Cardiac fibroblast (primary cell): ENCODE results near the gene NCKAP5.
A peak's percentile ranks its signal among the peaks of the same experiment; 100 is the strongest.

Experiments
- DNase-seq, 2 donors: peaks; one replicate each; pipeline versions ENCODE4 v3.0.0 to v3.0.0-alpha.2; 2010; ENCODE audit warnings: low read depth in 2 of 2
- H3K4me3 ChIP-seq, 2 donors: replicated peaks in 1 of 2; 1 replicate in 1 of 2; 2 replicates in 1 of 2; pipeline ENCODE4 v1.5.1; 2011; ENCODE audit warnings: low read depth in 2 of 2, low read length in 2 of 2, mild to moderate bottlenecking in 2 of 2, moderate library complexity in 1 of 2
- TF ChIP-seq, protein P1 (sequence below): IDR thresholded peaks from one replicate; pipeline ENCODE4 v1.5.1; 2011; ENCODE audit warnings: low read depth, mild to moderate bottlenecking, low read length, inconsistent platforms

The NCKAP5 gene

DNA sequence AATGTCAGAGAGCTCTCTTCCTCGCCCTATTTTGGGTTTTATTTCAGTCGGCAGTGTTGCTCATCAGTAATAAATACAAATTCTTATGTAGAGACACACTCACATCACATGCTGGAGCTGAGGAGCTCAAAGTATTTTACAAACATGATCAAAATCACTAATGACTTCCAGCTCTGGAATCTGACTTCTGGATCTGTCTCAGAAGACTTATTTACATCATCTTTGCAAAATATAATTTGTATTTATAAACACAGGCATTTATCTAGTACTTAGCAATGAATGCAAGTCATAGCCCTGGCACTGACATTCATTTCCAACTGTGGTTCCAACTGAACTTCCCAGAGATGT is 327.1 kb downstream of the NCKAP5 start:
- DNase-seq = peak; percentile 3 to 64
- H3K4me3 ChIP-seq = peak overlapping the region in 1 of 2 donors; percentile 12
- TF ChIP-seq, protein P1, sequence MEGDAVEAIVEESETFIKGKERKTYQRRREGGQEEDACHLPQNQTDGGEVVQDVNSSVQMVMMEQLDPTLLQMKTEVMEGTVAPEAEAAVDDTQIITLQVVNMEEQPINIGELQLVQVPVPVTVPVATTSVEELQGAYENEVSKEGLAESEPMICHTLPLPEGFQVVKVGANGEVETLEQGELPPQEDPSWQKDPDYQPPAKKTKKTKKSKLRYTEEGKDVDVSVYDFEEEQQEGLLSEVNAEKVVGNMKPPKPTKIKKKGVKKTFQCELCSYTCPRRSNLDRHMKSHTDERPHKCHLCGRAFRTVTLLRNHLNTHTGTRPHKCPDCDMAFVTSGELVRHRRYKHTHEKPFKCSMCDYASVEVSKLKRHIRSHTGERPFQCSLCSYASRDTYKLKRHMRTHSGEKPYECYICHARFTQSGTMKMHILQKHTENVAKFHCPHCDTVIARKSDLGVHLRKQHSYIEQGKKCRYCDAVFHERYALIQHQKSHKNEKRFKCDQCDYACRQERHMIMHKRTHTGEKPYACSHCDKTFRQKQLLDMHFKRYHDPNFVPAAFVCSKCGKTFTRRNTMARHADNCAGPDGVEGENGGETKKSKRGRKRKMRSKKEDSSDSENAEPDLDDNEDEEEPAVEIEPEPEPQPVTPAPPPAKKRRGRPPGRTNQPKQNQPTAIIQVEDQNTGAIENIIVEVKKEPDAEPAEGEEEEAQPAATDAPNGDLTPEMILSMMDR = no peak

DNA sequence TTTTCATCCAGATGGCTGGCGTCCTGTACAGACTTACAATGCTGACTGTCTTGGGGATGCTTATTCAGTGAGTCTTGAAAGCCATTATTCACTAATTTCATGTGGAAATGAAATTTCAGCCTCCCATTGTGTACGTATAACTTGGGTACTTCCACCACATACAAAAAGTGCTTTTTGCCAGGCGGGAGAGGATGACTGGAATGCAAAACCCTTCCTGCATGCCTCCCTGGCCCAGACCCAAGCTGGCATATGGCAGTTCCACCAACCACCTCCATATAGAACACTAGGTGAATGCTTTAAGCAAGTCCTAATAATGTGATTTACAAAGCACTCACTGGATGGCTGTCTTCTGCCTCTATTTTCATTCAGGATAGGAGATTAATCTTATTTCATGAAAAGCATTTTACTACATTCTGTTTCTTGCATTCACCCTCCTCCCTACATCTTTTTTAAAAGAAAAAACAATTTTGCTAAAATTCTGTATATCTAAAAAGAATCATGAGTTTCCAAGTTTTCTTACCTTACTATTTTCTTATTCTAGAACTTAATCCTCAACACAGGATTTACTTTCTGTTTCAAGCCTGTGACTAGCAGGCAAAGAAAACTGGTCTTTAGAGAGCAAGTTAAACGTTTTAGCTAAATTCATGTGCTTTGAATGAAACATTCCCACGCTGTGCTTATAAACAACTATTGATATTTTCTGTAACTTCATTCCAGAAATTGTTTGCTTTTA is 327.6 kb downstream of the NCKAP5 start:
- H3K4me3 ChIP-seq = peak overlapping the region in 1 of 2 donors; percentile 12

DNA sequence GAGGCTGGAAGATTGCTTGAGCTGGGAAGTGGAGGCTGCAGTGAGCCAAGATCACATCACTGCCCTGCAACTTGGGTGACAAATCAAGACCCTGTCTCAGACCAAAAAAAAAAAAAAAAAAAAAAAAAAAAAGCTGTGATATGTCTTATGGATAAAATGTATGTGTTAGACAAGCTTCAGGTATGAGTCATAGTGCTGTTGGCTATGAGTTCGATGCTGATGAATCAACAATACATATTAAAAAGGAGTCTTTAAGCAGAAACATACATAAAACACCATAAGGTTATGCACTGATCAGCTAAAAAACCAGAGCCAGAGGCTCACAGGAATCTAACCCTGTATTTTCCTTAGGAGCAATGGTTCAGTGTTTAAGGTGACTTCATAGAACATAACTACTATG is 332.3 kb downstream of the NCKAP5 start:
- peak in 1 of 2 donors; percentile 38 for DNase-seq
- H3K4me3 ChIP-seq = no peak overlapping the region
- TF ChIP-seq, protein P1 = no peak

More for the DNA sequence above, 327.6 kb downstream of the NCKAP5 start:
- TF ChIP-seq, protein P1 = no peak
- DNase-seq = peak in 1 of 2 donors; percentile 32

DNA sequence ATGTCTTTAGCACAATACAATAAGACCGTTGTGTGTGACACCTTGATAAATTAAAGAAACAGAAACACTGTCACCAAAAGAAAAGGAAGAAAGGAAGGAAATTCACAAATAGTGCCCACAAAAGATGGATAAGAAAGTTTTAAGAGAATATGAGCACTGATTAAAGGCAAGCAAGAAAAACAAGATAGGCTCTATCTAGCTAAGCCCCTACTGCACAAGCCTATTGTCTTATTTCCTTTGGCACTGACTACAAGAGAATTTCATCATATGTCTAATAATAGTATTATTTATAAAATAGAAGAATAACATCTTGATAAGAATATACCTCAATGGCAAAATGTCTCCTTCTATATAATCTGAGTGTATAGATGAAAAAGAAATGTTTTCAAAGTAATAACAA is 335.7 kb downstream of the NCKAP5 start:
- TF ChIP-seq, protein P1 = no peak
- no peak overlapping the region for H3K4me3 ChIP-seq
- DNase-seq = no peak

DNA sequence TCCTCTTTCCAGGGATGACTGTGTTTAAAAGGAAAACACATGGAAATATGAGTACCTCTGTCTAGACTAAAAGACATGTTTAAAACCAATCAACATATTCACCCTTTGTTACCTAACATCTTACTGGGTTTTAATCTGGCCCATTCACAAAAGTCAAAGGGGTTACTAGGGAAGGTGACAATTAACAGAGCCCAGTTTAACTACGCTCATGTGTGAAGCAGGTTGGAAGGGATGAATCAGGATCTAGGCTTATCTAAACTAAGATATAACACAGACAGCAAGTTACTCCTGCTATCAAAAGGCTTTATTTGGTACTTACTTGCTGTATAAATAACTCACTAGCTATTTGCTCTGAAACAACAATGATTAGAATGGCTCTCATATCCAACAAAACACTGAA is 337.0 kb downstream of the NCKAP5 start:
- DNase-seq = no peak
- H3K4me3 ChIP-seq = no peak overlapping the region
- TF ChIP-seq, protein P1 = no peak

DNA sequence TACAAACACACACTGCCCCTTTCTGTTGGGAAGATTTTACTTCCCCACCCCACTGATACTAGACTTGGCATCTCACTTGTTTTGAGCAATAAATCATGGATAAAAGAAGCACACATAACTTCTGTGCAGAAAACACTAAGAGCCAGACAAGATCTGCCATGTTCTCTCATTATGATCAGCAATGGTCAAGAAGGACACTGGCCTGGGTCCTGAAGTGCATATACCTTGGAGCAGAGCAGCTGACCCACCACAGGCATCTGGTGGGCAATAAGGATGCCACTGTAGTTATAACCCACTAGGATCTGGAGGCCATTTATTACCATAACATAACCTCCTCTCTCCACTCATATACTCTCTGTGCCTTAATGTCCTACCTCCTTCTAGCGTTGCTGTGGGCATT is 338.3 kb downstream of the NCKAP5 start:
- no peak overlapping the region for H3K4me3 ChIP-seq
- DNase-seq = no peak
- TF ChIP-seq, protein P1 = no peak

DNA sequence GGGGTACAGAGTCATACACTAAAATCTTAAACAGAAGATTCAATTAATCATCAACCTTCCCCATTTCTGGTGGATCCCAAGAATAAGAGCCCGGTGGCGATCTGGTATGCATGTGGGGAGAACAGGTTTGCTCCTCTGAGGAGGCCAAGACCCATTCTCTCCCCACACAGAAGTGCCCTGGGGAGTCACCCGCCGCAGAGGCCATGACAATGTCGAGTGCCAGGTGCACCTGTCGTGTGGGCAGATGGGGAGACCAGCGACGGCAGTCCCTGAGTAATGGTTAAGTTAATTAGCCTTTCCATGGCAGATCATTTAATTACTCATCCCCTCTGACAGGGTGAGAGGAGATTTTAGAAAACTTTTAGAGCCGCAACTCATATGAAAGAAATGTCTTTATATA is 345.0 kb downstream of the NCKAP5 start:
- no peak for DNase-seq
- TF ChIP-seq, protein P1 = no peak
- H3K4me3 ChIP-seq = no peak overlapping the region
